D721Med (cell line): ENCODE measurements around the gene SLC30A4.

Experiments used
- DNase-seq: peaks from one replicate; pipeline ENCODE4 v3.0.0; 2011; ENCODE audit warnings: low spot score; ENCODE audit not compliant: insufficient read length
- FAIRE-seq: peaks from 2 replicates; lab custom pipeline; 2011; peaks lifted over from hg19 to GRCh38; lab: Jason Lieb, UNC
- TF ChIP-seq, protein P1 (sequence below): IDR thresholded peaks from 2 replicates; pipeline ENCODE4 v1.5.1; 2012; ENCODE audit warnings: mild to moderate bottlenecking, control low read depth; ENCODE audit not compliant: insufficient read depth; ENCODE audit errors: missing control alignments

Gene SLC30A4, protein sequence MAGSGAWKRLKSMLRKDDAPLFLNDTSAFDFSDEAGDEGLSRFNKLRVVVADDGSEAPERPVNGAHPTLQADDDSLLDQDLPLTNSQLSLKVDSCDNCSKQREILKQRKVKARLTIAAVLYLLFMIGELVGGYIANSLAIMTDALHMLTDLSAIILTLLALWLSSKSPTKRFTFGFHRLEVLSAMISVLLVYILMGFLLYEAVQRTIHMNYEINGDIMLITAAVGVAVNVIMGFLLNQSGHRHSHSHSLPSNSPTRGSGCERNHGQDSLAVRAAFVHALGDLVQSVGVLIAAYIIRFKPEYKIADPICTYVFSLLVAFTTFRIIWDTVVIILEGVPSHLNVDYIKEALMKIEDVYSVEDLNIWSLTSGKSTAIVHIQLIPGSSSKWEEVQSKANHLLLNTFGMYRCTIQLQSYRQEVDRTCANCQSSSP

DNA sequence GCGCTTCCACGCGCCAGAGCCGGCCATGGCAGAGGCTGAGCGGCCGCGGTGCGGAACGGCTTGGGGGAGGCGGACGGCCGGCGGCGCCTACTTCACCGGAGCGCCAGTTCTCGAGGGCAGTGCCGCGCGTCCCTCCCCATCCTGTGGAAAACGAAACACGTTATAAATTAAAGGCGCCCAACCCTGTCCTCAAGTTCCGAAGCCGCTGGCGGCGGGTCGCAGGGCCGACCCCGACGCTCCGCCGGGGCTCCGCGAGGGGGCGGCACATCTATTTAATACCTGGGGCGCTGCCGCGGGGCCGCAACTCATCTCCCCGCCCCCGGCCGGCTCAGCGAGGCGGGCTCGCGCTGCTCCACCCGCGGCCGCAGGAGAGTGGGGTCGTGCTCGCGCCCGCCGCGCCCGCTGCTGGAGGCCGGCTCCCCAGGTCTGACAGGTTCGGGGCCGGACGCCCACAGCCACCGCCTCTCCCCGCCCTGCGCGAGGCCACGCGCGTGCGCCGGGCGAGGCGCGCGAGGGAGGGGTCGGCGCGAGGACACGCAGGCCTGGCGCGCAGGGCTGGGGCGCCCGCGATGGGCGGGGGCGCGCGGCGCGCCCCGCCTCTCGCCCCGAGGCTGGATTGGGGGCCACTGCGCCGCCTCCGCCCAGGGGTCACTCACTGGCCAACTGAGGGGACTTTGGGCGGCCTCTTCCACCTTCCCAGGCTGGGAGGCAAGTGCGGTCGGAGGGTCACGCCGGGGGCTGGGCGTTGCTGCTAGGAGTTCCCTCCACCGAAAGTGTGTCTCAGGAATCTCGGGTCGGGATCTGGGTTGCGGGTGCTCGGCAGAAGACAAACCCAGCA is at the start of gene SLC30A4:
SLC30A4 (minus strand) TSS at position 428 of the 838 bp plus-strand sequence; CDS start at position 27, 401 bp downstream.
- no peak for FAIRE-seq
- peak; percentile 58 for DNase-seq
- TF ChIP-seq, protein P1, sequence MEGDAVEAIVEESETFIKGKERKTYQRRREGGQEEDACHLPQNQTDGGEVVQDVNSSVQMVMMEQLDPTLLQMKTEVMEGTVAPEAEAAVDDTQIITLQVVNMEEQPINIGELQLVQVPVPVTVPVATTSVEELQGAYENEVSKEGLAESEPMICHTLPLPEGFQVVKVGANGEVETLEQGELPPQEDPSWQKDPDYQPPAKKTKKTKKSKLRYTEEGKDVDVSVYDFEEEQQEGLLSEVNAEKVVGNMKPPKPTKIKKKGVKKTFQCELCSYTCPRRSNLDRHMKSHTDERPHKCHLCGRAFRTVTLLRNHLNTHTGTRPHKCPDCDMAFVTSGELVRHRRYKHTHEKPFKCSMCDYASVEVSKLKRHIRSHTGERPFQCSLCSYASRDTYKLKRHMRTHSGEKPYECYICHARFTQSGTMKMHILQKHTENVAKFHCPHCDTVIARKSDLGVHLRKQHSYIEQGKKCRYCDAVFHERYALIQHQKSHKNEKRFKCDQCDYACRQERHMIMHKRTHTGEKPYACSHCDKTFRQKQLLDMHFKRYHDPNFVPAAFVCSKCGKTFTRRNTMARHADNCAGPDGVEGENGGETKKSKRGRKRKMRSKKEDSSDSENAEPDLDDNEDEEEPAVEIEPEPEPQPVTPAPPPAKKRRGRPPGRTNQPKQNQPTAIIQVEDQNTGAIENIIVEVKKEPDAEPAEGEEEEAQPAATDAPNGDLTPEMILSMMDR: peak; percentile 15

DNA sequence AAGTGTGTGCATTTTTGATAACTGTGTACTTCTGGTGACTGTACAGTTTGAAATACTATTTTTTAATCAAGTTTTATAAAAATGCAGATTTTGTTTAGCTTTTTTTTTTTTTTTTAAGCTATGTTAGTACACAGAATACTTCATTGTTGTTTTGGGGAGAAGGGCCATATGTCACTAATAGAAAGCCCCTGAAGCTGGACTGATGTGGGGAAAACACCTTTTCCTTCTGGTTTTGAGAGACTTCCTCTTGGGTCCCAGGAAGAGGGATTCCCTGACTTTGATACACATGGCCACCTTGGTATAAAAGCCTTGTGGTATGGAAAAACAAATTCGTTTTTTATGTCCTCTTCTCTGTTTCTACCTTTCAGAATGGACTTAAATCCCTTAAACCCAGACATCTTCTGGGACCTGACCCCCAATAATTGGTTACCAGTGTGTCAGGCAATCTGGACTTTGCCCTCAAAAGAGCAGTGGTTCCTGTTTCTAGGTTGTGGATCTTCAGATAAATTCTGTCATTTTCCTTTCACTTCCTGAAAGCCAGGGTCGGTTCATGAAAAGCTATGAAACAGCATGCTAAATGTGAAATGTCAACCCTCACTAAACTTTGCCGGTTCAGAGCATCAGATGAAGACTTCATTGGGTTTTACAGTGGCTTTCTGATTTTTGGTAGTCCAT is 33.5 kb upstream of the SLC30A4 start:
- TF ChIP-seq, protein P1: no peak
- FAIRE-seq (no peak), DNase-seq (no peak)

DNA sequence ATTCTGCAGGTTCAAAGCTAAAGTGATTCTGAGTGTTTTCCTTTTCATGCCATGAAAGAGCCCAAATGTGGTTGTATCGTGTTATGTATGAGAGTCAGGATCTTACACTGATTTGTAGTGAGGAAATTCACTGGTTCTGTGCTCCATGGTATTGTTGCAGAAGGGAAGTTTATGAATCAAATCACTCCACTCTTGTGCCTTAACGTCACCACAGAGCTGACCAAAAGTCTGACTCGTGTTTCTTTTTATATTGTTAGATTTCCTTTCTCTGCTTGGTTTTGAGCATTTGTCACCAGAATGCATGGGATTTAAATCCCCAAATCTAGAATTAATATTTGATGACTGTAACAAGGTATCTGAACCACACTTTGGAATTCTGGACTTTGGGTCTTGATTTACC is 29.1 kb upstream of the SLC30A4 start:
- no peak for DNase-seq
- no peak for FAIRE-seq
- TF ChIP-seq, protein P1: no peak

DNA sequence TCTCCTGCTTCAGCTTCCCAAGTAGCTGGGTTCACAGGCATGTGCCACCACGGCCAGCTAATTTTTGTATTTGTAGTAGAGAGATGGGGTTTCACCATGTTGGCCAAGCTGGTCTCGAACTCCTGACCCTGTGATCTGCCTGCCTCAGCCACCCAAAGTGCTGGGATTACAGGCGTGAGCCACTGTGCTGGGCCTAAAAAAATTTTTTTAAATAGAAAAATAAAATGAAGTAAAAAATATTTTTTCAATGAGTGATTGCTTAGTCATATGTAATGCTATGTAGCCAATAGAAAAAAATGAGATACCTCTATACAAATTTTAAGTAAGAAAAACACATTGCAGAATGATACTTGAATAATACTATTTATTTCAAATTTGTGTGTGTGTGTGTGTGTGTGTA is 27.9 kb upstream of the SLC30A4 start:
- no peak for FAIRE-seq
- DNase-seq: no peak
- TF ChIP-seq, protein P1: no peak

DNA sequence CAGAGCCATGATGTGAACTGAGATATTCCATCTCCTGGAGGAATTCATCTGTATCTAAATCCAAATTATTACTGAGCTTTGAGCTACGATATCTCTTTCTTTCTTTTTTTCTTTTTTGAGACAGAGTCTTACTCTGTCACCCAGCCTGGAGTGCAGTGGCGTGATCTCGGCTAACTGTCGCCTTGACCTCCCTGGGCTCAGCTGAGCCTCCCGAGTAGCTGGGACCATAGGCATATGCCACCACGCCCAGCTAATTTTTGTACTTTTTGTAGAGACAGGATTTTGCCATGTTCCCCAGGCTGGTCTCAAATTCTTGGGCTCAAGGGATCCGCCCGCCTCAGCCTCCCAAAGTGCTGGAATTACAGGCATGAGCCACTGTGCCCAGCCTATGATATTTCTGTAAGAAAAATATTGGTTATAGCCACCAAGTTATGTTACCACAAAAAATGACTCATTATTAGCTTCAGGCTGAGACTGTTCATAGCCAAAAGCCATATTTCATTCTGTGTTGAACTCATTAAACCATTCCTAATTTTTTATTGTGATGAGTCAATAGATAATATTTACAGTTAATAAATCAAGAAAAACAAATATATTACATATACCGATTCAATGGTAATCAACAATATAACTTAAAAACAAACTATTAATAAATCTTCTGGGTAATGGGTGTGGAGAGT is 27.1 kb upstream of the SLC30A4 start:
- TF ChIP-seq, protein P1: no peak
- DNase-seq (no peak), FAIRE-seq (no peak)

DNA sequence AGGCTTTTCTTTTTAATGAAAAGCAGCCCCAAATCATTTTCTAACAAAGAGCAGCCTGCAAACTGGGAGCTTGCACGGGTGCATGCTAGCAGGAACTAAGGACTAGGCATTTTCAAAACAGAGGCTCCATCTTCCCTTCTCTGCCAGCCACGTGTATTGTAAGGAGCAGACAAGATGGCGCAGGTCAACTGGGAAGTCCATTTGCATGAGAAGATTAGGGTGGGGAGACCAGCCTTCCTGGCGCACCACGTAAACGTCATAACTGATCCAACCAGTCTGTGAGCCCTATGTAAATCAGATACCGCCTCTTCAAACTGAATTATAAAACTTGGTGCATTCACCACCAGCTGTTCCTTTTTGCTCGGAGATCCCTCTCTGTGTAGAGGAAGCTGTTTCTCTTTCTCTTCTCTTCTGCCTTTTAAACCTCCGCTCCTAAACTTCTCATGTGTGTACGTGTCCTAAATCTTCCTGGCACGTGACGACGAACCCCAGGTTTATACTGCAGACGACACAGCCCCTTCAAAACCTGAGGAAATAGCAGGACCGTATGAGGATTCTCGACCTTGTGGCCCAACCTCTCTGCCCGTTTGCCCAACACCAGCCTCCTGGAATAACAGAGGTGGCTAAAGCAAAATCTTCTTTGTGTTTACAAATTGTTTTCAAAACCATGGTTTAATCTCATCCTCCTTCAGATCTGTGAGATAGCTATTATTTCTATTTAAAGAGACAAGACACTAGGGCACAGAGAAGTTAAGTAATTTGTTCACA is 26.4 kb upstream of the SLC30A4 start:
- TF ChIP-seq, protein P1: no peak
- DNase-seq (no peak), FAIRE-seq (no peak)
